GM19397 (cell line): Measurements from ENCODE around the gene FBXO41.

Source experiments
- ATAC-seq: cut with Tn5 transposase; IDR thresholded peaks from one replicate; pipeline ENCODE4 v1.9.1; 2021; ENCODE audit warnings: mild to moderate bottlenecking, moderate library complexity; ENCODE audit not compliant: unreplicated experiment

Gene FBXO41

DNA sequence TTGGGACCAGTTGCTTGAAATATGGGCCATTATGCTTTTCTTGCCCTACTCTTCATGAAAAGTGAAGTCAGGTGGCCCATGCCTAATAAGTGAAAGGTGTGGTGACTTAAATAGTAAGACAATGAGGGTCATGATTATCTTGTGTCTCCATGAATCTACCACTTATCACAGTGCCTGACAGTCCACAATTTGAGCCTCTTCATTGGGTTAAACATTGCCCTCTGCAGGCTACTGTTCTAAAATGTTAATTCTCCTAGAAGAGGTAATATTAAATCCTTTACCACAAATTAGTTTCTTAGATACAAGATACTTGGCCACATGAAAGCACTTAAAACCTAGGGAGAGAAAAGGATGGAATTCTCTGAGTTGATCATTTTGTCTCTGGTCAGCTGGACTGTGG lies 5.0 kb upstream of the FBXO41 start:
- ATAC-seq: no peak

DNA sequence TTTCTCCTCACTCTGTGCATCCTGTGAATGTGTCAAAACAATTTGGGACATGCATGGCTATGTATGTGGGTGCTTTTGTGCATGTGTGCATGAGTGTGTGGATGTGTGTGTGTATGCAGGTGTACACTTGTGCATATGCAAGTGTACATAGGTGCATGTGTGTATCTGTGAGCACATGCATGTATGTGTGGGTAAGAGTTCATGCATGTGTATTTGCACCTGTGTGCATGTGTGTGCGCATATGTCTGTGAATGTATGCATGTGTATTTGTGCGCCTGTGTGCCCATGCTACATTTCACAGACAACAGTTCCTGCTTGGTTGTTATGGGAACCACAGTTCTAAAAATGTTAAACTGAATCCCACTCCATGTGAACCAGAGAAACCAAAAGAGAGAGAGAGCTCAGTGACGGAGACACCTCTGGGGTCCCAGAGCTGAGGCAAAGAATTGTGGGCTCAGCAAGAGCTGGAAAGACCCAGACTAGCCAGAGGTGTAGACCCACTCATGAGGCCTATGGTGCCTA lies 1.9 kb upstream of the FBXO41 start:
- no peak for ATAC-seq

DNA sequence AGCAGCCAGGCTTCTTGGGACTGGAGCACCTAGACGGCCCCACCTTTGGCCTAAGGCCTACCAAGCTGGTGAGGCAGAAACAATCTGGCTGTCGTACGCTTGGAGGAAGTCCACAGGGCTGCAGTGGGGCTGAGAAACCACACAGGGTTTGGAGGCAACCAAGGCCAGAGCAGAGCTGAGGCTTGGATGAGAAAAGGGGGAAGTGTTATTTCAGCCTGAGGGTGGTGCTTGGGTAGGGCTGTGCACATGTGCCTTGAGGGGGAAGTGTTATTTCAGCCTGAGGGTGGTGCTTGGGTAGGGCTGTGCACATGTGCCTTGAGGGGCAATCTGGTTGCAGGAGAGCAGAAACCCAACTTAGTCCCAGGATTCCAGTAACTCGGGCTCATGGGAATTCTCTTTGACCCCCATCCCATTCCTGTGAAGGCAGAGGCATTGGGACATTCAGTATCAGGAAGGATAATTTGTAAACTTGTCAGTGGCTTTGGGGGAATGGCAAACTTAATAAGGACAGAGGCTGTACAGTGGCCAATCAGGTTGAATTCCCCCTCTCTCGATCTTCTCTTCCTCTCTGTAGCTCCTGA lies 971 bp upstream of the FBXO41 start:
- peak; percentile 51 for ATAC-seq

DNA sequence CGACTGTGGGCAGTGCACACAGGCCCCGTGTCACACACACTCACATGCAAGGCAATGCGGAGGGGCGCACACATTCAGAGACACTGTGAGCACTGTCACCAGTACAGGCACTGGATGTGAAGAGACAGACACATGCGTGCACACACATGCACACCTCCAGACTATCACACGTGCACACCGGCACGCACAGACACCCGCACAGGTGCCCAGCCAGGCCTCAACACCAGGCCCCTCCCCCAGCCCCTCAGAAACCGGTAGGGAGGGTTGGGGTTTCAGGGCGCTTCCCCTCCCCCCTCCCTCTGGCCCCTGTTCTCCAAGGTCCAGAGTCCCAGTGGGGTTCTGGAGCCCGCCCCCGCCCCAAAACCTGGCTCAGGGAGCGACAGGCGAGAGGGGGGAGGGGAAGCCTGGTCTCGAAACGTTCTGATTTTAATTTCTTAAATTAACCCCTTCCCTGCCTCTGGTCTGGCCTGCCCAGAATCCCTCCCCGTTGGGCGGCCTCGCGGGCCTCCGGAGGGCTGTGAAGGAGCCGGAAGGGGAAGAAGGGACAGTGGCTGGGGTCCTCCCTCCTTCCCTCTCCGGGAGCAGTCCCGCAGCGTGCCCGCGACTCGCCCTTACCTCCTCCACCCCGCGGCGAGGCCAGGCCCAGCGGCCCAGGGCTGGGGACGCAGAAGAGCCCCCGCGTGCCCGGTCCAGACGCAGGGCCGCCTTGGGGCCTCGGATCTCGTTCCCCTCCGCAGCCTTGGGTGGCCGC lies 558 bp downstream of the FBXO41 start:
- peak; percentile 21 for ATAC-seq

DNA sequence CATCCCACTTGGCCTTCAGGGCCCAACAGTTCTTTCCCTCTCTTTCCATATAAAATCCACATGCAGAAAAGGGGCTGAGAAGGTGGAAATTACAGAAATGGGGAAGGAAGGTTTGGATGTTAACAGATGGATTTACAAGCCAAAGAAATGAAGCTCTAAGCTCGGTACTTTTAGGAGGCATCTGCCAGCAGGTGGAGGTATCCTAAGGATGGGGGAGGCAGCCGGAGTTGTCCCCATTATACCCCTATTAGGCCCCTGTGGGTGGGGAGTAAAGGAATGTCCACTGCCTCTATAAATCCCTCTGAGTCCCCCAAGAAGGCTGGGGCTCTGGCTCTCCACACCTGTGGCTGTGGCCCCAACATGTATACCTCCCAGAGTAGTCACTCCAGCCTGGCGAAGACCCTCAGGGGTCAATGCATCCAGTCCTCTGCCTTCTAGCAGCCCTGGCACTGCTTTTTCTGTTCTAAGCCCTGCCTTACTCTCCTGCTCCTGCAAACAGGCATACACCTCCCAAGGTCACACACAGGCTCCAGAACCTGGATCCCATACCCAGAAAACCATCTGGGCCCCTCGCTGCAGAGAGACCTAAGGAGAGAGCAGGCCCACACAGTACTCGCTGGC lies 1.2 kb downstream of the FBXO41 start:
- ATAC-seq: no peak

DNA sequence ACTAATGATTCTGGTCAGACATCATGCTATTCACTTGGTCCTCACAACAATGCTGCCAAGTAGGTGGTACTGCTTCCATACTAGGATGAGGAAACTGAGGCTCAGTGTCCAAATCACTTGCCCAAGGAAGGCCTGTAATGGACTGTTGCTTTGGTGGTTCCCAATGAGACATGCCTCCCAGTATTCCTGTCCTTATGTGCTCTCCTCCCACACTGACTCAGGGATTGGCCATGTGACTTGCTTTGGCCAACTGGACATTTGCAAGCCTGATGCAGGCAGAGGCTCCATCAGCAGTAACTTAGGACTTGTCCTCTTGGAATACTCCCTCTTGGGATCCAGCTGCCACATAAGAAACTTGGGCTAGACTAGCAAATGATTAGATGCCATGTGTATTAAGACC lies 3.0 kb downstream of the FBXO41 start:
- ATAC-seq: no peak

DNA sequence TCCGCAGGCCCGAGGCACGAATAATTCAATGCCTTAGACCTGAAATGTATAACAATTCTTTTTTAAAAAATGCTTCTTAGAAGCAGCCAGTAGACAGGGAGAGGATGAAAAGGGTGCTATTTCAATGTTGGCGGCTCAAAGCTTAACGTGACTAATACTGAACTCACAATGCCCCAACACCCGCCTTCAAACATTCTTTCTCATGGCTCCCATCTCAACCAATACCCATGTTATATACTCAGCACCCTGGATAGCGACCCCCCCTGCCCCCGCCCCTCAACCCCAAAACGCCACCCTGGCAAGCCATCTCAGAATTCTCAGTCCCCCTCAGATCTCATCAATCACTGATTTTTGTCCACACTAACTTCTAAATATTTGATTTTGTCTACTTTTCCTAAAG lies 4.4 kb downstream of the FBXO41 start:
- no peak for ATAC-seq

DNA sequence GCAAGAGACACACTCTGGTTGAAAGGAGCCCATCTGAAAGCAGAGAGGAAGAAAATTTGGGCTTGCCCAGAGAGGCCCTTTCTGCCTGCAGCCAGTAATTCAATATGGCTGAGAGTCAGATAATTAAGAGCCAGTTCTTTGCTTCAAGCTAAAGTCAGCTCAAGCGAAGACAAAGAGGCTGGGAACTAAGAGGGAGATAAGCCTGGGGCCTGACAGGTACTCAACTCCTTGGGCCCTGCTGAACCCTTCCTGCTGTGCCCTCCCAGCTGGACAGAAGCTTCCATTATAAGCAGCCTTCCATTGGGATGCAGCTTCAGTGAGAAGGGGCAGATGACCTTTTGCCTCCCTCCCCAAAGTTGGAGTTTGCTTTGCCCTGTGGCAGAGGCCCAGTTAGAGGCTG lies 12.0 kb downstream of the FBXO41 start:
- no peak for ATAC-seq

DNA sequence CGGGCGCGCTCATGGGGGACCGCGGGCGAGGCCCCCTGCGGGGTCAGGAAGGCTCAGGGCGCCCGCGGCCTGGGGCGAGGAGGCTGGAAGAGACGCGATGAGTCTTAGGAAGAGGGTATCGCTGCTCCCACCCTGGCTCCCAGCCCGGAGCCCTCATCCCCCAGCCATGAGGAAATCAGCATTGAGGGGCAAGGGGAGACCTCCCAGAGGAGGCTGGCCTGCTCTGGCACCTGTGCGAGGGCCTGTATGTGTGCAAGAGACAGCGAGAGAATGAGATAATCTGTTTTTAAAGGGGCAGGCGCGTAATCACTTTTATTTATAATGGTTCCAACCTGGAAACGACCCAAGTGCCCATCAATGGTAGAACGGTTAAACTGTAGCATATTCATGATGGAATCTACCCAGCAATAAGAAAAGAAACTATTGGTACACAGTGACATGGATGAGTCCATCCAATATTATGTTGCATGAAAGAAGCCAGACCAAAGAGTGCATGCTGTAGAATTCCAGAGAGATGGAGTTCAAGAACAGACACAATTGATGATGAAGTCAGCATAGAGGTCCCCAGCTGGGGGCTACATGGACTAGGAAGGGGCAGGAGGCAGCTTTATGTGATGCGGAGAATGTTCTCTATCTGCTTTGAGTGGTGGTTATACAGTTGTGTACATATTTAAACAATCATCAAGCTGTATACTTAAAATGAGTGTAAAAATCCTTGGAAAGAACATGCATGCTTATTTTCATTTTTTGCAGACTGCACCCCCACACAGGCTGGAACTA lies 14.4 kb downstream of the FBXO41 start:
- ATAC-seq: peak; percentile 16

DNA sequence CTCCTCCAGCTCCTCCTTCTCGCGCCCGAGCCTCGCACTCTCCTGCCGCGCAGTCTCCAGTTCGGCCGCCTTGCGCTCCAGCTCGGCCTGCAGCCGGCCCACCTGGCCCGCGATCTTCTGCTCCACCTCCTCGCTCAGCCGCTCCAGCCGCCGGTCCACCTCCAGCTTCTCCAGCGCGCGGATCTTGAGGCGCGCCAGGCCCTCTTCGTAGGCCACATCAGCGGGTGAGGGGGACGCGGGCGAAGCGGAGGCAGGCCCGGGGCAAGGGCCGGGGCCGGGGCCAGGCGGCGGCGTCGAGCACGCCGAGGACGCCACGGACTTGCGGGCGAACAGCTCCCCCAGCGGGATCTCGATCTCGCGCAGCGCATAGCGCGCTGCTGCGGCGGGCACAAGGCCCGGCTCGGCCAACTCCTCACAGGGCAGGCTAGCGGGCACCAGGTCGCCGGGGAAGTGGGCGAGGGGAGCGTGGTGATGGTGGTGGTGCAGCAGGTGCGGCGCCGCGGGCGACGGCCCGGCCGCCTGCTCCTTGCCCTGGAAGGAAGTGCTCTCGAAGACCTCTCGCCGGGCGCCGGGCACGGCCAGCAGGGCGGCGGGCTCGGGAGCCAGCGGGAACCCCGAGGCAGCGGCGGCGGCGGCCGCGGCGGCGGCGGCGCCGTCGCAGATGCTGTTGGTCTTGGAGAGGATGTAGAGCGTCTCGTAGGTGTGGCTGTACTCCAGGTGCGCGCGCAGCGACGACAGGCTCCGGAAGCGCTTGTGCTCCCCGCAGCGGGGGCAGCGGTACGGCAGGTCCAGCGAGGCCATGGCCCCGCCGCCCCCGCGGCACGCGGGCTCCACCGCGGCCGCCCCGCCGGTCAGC lies 15.2 kb downstream of the FBXO41 start:
- peak; percentile 45 for ATAC-seq

DNA sequence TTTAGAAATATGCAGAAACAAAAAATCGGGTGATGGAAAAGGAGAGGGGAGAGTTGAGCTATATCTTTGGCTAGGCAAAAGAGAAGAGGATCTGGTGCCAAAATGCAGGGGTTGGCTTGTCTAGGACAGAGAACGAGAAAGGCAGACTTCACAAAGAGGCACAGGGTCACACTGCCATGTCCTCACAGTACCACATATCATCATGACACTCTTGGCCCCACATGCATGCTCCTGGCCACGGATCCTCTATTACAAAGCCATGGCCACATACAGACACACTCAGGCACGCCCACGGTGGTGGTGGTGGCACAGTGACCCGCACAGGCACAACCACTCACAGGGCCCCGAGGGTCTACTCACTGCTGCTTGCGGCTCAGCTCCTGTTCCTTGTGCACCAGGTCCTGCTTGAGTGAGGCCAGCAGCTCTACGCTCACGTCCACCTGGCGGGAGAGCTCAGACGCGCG lies 15.9 kb downstream of the FBXO41 start:
- ATAC-seq: no peak

DNA sequence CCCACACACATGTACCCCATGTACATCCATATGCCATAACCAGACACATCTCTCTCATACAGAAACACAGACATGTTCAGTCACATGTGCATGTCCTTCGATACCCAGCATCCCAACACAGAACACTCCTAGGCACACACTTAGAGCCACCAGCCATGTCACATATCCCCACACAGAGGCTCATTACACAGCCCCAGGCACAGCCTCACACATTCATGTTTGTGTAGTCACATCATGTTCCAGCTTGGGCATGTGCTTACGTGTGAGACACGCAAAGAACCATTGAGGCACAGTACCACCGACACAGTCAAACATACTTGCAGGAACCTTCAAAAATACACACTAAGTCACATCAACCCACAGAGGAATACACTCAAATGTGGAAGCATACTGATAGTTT lies 17.3 kb downstream of the FBXO41 start:
- ATAC-seq: no peak

DNA sequence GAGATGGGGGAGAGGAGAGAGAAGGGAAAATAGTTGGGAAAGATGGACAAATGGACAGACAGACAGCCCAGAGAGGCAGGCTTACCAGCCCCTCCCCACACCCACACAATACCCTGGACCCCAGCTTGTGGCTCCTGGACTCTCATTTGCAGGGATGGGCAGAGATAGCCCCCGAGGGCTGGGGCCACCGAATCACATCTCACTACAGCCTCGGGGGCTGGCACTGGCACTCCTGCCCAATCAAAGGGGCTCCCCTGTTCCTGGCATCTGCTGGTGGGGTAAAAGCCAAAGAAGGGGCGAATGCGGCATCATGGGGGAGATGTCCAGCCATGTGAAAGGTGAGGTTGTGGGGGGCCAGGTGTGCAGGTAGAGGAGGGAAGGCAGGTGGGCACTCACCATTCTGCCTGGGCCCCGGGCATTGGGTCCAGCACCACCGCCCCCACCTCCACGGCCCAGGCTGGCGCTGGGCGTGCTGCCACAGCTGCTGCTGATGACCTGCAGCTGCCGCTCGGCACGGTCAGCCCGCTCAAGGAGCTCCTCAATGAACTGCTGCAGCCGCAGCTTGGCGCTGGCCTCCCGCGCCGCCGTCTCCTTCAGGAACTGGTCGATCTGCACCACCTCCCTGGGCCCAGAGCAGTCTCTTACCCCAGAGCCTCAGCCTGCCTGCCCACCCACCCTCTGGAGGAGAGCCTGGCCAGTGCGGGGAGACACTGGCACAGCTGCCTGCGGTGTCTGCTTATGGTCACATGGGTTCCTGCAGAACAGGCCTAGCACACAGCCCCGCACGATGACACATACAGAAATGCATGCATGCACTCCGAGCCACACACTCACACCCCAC lies 18.0 kb downstream of the FBXO41 start:
- no peak for ATAC-seq

DNA sequence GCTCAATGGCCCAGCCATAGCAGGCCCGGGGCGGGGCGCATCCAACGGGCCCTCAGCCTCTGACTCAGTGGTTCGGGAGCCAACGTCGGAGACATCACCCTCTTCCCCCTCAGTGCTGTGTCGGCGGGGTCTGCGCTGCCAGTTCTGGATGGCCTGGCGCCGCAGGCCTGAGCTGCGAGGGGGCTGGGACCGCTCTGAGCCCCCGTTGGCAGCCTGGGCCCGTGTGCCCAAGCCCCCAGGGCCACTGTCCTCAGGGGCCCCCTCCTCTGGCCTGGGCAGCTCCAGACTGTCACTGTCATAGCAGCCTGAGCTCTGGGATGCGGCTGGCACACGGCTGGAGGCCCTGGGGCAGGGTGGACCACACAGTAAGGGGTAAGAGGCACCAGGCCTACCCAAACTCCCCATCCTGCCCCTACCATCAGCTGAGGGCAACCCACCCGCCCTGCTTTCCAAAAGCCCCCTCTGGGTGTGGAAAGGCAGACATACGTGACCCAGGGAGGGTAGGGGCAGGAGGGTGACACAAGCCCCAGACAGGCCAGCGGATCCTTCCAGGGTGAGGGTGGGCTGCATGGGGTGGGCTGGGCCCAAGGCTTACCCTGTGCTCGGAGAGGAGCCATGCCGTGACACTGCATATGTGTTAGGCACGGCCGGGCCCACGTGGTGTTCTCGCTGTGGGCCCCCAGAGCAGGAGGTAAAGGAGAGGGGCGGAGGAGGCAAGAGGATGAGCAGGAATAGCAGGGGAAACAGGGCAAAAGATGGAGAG lies 18.8 kb downstream of the FBXO41 start:
- ATAC-seq: no peak

DNA sequence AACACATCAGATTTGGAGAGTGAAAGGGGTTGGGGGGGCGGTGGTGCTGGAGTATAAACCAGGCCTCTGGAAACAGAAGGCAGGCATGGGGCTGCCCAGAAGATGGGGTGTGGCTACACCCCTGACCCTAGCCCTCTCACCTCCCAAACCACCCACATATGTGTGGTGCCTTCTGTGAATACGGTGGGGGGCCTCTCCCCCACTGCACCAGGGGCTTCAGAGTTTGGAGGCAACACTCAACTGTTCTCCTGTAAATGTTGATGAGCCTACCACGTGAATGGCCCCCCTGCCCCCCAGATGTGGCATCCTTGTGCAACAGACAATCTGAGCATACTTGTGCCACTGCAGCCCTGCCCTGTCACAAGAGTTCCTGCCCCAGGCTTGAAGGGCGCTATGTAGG lies 19.5 kb downstream of the FBXO41 start:
- no peak for ATAC-seq

DNA sequence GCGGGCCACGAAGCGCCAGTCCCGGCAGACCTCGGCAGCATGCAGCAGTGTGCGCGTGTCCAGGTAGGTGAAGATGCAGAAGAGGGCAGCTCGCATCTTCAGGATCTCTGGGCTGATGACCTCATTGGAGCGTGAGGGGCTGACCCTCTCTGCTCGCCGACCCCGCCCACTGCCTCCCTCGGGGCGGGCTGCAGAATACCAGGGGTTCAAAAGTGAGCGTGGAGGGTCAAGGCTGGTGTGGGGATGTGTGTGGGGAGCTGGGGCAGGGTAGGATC lies 20.0 kb downstream of the FBXO41 start:
- ATAC-seq: no peak

DNA sequence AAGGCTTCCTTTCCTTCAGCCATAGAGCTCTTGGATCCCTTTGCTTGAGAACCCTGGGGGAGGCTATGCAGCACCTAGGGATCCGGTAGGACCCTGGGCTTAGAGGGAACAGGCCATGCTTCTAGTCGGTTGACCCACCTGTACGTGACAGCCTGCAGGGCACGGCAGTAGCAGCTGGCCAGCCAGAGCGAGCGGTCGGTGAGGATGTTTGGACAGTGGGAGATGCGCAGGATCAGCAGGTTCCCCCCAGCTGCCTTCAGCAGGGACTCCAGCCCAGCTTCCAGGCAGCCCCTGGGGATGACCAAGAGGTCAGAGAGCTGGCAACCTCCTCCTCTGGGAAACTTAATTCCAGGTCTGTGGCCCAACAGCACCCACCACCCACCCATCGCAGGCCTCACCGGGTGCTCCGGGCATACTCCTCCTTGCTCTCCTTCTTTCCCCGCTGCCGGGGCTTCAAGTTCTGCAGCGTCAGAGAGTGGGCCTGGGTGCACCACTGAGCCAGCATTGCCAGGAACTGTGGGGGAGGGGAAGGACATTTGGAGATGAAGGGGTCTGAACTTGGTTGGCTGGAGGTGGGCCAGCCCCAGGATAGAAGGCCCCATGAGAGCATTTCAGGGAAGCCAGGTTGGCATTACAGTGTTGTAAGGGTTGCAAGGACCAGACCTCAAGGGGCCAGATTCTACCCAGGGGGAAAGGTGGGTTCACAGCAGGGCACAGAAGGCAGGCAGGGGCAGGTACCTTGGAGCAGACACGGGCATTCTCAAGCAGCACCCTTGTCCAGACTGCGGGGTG lies 20.5 kb downstream of the FBXO41 start:
- ATAC-seq: no peak
